GM12878 (cell line): ENCODE measurements around the gene SPAG6. TPM values are rescaled to one million over a fixed set of nuclear protein-coding genes. Genes with fewer than 3 reads are reported as not detected.

Experiments
- ATAC-seq: fragments of 200-7000 bp; cut with Tn5 transposase; 3 replicates; pipeline ENCODE4 v1.9.1; 2020; ENCODE audit warnings: mild to moderate bottlenecking, moderate library complexity
- BruUV-seq: library from RNA; stranded (reverse); fragments of 400-500 nt; replicated peaks from 2 replicates; lab custom pipeline; 2021; lab: Mats Ljungman, UMichigan
- CTCF ChIA-PET: fragments of 300-600 bp; sonication (Branson Sonifier 250); formaldehyde crosslinking; extraction: SDS; loops from one replicate; lab custom pipeline; 2021; ENCODE audit warnings: inconsistent platforms; lab: Yijun Ruan, JAX
- POLR2A ChIA-PET: fragments of 350-600 bp; formaldehyde crosslinking; extraction: SDS; loops from one replicate; lab custom pipeline; 2021; ENCODE audit warnings: inconsistent platforms; lab: Charles Lee
- RAD21 ChIA-PET: fragments of 300-600 bp; sonication (Branson Sonifier 250); formaldehyde crosslinking; loops from one replicate; lab custom pipeline; 2023; ENCODE audit warnings: antibody characterized with exemption; ENCODE audit not compliant: unreplicated experiment; lab: Charles Lee
- SMC1A ChIA-PET: fragments of 300-600 bp; sonication (Branson Sonifier 250); formaldehyde crosslinking; loops from one replicate; lab custom pipeline; 2023; ENCODE audit not compliant: unreplicated experiment, uncharacterized antibody; lab: Charles Lee
- DNase-seq: peaks from one replicate; pipeline ENCODE4 v3.0.0-alpha.2; 2011; ENCODE audit warnings: low read depth, low spot score
- FAIRE-seq: peaks from 3 replicates; lab custom pipeline; 2011; peaks lifted over from hg19 to GRCh38; lab: Jason Lieb, UNC
- H2AFZ ChIP-seq: 2 replicates; pipeline ENCODE4 v1.6.0; 2011; ENCODE audit warnings: low read depth, low read length, control low read depth; ENCODE audit not compliant: control insufficient read depth
- H3K27ac ChIP-seq: 2 replicates; pipeline ENCODE4 v1.5.1; 2011; ENCODE audit warnings: control low read depth; ENCODE audit not compliant: control insufficient read depth, insufficient read depth
- H3K27me3 ChIP-seq, 2 experiments: replicated peaks in 1 of 2; 2 replicates each; pipeline versions ENCODE4 v1.6.0 to v1.6.1; 2011; ENCODE audit warnings: low read length in 1 of 2; ENCODE audit not compliant: control insufficient read depth in 2 of 2, insufficient read depth in 2 of 2
- H3K36me3 ChIP-seq, 2 experiments: 2 replicates each; pipeline ENCODE4 v1.5.1; 2011; ENCODE audit warnings: low read length in 1 of 2; ENCODE audit not compliant: control insufficient read depth in 2 of 2, insufficient read depth in 2 of 2
- H3K4me1 ChIP-seq: 2 replicates; pipeline ENCODE4 v1.6.1; 2011; ENCODE audit warnings: mild to moderate bottlenecking, low read length, moderate library complexity, mixed read lengths; ENCODE audit not compliant: control insufficient read depth, insufficient read depth
- H3K4me2 ChIP-seq: 2 replicates; pipeline ENCODE4 v1.6.0; 2011; ENCODE audit warnings: control low read depth; ENCODE audit not compliant: control insufficient read depth, insufficient read depth
- H3K4me3 ChIP-seq: fragments of 200-600 bp; sonication (generic); 2 replicates; pipeline ENCODE4 v1.5.1; 2016
- H3K79me2 ChIP-seq: 2 replicates; pipeline ENCODE4 v1.6.0; 2011; ENCODE audit warnings: low read length; ENCODE audit not compliant: control insufficient read depth, insufficient read depth
- H3K9ac ChIP-seq: 2 replicates; pipeline ENCODE4 v1.8.0; 2011; ENCODE audit warnings: low read length, control low read depth, mixed read lengths; ENCODE audit not compliant: control insufficient read depth, insufficient read depth
- H3K9me3 ChIP-seq: replicated peaks from 3 replicates; pipeline ENCODE4 v1.5.1; 2011; ENCODE audit warnings: mild to moderate bottlenecking, low read length; ENCODE audit not compliant: control insufficient read depth, insufficient read depth
- H4K20me1 ChIP-seq: 2 replicates; pipeline ENCODE4 v1.6.0; 2011; ENCODE audit not compliant: control insufficient read depth, insufficient read depth
- ASH2L ChIP-seq: fragments of 300-600, 200-600 bp; sonication (generic); IDR thresholded peaks from 2 replicates; pipeline ENCODE4 v1.6.1; 2017; ENCODE audit warnings: low read depth, mild to moderate bottlenecking, borderline replicate concordance
- ESRRA ChIP-seq: IDR thresholded peaks from 2 replicates; pipeline ENCODE4 v1.6.1; 2012; ENCODE audit warnings: mild to moderate bottlenecking, low read length, improper control_type of control experiment
- EZH2 ChIP-seq: IDR thresholded peaks from 2 replicates; pipeline ENCODE4 v1.6.1; 2012; ENCODE audit warnings: low read depth, mild to moderate bottlenecking, control low read depth, inconsistent platforms, low read length, borderline replicate concordance; ENCODE audit not compliant: control insufficient read depth
- MTA2 ChIP-seq: fragments of 450-650 bp; IDR thresholded peaks from 2 replicates; pipeline ENCODE4 v1.6.1; 2016; ENCODE audit warnings: low read depth, mild to moderate bottlenecking, moderate library complexity
- MYB ChIP-seq: fragments of 150-350 bp; IDR thresholded peaks from 2 replicates; pipeline ENCODE4 v1.6.1; 2014; ENCODE audit warnings: mild to moderate bottlenecking, low read depth, low read length, borderline replicate concordance
- MYC ChIP-seq: IDR thresholded peaks from 2 replicates; pipeline ENCODE4 v1.6.1; 2011; ENCODE audit warnings: mild to moderate bottlenecking, low read length, moderate library complexity, inconsistent platforms; ENCODE audit not compliant: insufficient read depth, insufficient replicate concordance, insufficient read length, severe bottlenecking
- NFXL1 ChIP-seq: fragments of 450-650 bp; IDR thresholded peaks from 2 replicates; pipeline ENCODE4 v1.6.1; 2017; ENCODE audit warnings: antibody characterized with exemption, mild to moderate bottlenecking, borderline replicate concordance
- NFYB ChIP-seq: IDR thresholded peaks from 2 replicates; pipeline ENCODE4 v1.6.1; 2011; ENCODE audit warnings: low read depth, mild to moderate bottlenecking, low read length, improper control_type of control experiment, moderate library complexity; ENCODE audit not compliant: insufficient read depth
- PAX8 ChIP-seq: fragments of 450-650 bp; IDR thresholded peaks from 2 replicates; pipeline ENCODE4 v1.6.1; 2017; ENCODE audit warnings: mild to moderate bottlenecking, moderate library complexity
- POLR2AphosphoS5 ChIP-seq: IDR thresholded peaks from 2 replicates; pipeline ENCODE4 v1.6.1; 2011; ENCODE audit warnings: mild to moderate bottlenecking, low read length, inconsistent platforms
- RBBP5 ChIP-seq: fragments of 200-600 bp; sonication (generic); conservative IDR thresholded peaks from 2 replicates; pipeline ENCODE4 v1.6.1; 2016
- YY1 ChIP-seq: IDR thresholded peaks from 2 replicates; pipeline ENCODE4 v1.6.1; 2011; ENCODE audit warnings: low read depth, mild to moderate bottlenecking, low read length
- WGBS: methylation state at CpG from one replicate; pipeline ENCODE4 v1.1.6; 2016; ENCODE audit warnings: low lambda C conversion rate; ENCODE audit not compliant: insufficient replicate concordance, insufficient coverage; ENCODE audit errors: missing lambda C conversion rate; 5-methylcytosine and 5-hydroxymethylcytosine counted together
- in situ Hi-C: fragments of 300-500 bp; cut with MboI; formaldehyde crosslinking; loops from 9 replicates; pipeline ENCODE4 v1.14.3; 2018; ENCODE audit warnings: mixed read lengths
- intact Hi-C: fragments of 100-400 bp; cut with micrococcal nuclease; formaldehyde crosslinking; loops from one replicate; pipeline ENCODE4 v1.14.2; 2022; ENCODE audit not compliant: unreplicated experiment
- polyA plus RNA-seq, 11 experiments: library from polyadenylated mRNA; depleted of rRNA in 4 of 11; unstranded in 6 of 11; stranded (reverse) in 5 of 11; fragments of >200 nt; fragmentation: Nextera tagmentation in 4 of 11; fragmentation: Illumina TruSeq in 1 of 11; extraction: Ambion mirVana in 4 of 11; extraction: Trizol in 1 of 11; gene quantifications; 1 replicate in 1 of 11; 2 replicates in 10 of 11; pipeline versions ENCODE4 v1.2.1 to v1.2.3, GENCODE V29; 2011 to 2016; ENCODE audit warnings: inconsistent platforms in 2 of 11, missing spikeins in 2 of 11, low read depth in 1 of 11
- total RNA-seq, 4 experiments: library from RNA; depleted of rRNA in 3 of 4; stranded (reverse); fragments of >200 nt in 3 of 4; fragmentation: Illumina TruSeq in 1 of 4; extraction: Trizol in 1 of 4; gene quantifications; 2 replicates each; pipeline versions ENCODE4 v1.2.1 to v1.2.3, GENCODE V29; 2013 to 2021
- TF ChIP-seq, protein P1 (sequence below): IDR thresholded peaks from 2 replicates; pipeline ENCODE4 v1.6.1; 2011; ENCODE audit warnings: borderline replicate concordance, low read depth, mild to moderate bottlenecking, moderate library complexity, low read length; ENCODE audit not compliant: insufficient read depth, poor library complexity, severe bottlenecking
- TF ChIP-seq, protein P2 (sequence below): fragments of 450-650 bp; IDR thresholded peaks from 2 replicates; pipeline ENCODE4 v1.6.1; 2017; ENCODE audit warnings: mild to moderate bottlenecking, low read depth, inconsistent platforms; ENCODE audit not compliant: poor library complexity, severe bottlenecking

Gene SPAG6
- total and polyA plus RNA-seq, 10 of the 15 experiments (the other 5 are each of a cell fraction or from before 2014, with no cell fraction given): 0.13 to 0.99 (median 0.40) TPM; not detected in 1

- Histone ChIP-seq H3K9ac (no peak overlapping the region), H3K4me1 (peaks cover 19% of the 10 kb centered on the region), H3K9me3 (no peaks in the 10 kb centered on the region), H3K4me2 (no peak overlapping the region), H3K36me3 (no peaks in the 10 kb centered on the region), H4K20me1 (no peaks in the 10 kb centered on the region), H3K4me3 (no peak overlapping the region), H2AFZ (no peak overlapping the region), H3K79me2 (no peaks in the 10 kb centered on the region), H3K27me3 (no peaks in the 10 kb centered on the region), H3K27ac (no peak overlapping the region)
- BruUV-seq: no TSS peak
- ChIA-PET CTCF (no interaction called here), SMC1A (interaction anchor here (1.9 kb wide), 1 partner anchor 29 kb away, joined by 6 read pairs; no protein-coding TSS in a partner anchor), POLR2A (interaction anchor here (0.6 kb wide), 1 partner anchor 9 kb away, joined by 6 read pairs; no protein-coding TSS in a partner anchor), RAD21 (no interaction called here)
- FAIRE-seq: no peak
- intact Hi-C loops (no loop called here), in situ Hi-C loops (no loop called here)
- no peak for ATAC-seq
- DNase-seq: no peak
- TF ChIP-seq, protein P1, sequence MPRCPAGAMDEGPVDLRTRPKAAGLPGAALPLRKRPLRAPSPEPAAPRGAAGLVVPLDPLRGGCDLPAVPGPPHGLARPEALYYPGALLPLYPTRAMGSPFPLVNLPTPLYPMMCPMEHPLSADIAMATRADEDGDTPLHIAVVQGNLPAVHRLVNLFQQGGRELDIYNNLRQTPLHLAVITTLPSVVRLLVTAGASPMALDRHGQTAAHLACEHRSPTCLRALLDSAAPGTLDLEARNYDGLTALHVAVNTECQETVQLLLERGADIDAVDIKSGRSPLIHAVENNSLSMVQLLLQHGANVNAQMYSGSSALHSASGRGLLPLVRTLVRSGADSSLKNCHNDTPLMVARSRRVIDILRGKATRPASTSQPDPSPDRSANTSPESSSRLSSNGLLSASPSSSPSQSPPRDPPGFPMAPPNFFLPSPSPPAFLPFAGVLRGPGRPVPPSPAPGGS: no peak
- TF ChIP-seq ASH2L (no peak), POLR2AphosphoS5 (no peak), MTA2 (no peak), ESRRA (no peak), MYC (no peak), NFXL1 (no peak), YY1 (no peak), MYB (no peak), EZH2 (no peak), RBBP5 (no peak), NFYB (no peak), PAX8 (no peak)
- TF ChIP-seq, protein P2, sequence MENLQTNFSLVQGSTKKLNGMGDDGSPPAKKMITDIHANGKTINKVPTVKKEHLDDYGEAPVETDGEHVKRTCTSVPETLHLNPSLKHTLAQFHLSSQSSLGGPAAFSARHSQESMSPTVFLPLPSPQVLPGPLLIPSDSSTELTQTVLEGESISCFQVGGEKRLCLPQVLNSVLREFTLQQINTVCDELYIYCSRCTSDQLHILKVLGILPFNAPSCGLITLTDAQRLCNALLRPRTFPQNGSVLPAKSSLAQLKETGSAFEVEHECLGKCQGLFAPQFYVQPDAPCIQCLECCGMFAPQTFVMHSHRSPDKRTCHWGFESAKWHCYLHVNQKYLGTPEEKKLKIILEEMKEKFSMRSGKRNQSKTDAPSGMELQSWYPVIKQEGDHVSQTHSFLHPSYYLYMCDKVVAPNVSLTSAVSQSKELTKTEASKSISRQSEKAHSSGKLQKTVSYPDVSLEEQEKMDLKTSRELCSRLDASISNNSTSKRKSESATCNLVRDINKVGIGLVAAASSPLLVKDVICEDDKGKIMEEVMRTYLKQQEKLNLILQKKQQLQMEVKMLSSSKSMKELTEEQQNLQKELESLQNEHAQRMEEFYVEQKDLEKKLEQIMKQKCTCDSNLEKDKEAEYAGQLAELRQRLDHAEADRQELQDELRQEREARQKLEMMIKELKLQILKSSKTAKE: no peak
- WGBS: 78% methylated on average over 2 of the region's 2 CpGs
These were observed 23.7 kb downstream of the SPAG6 start for GRCh38 chr10:22368981-22369380.
